Esophagus muscularis mucosa (tissue), 4 donors: ENCODE results near the gene KRT82.

Experiments
- CTCF ChIP-seq, 3 experiments: fragments of 200-600 bp in 2 of 3; fragments of 450-650 bp in 1 of 3; sonication (generic) in 2 of 3; IDR thresholded peaks; one replicate each; pipeline ENCODE4 v1.5.1; 2017 to 2019; ENCODE audit warnings: antibody characterized with exemption in 3 of 3, mild to moderate bottlenecking in 2 of 3, moderate library complexity in 1 of 3
- EP300 ChIP-seq: sonication (generic); formaldehyde crosslinking; IDR thresholded peaks from one replicate; pipeline ENCODE4 v1.6.1; 2017; ENCODE audit warnings: antibody characterized with exemption
- POLR2A ChIP-seq: fragments of 450-650 bp; IDR thresholded peaks from one replicate; pipeline ENCODE4 v1.6.1; 2017; ENCODE audit warnings: antibody characterized with exemption, moderate library complexity, mild to moderate bottlenecking, low read depth
- POLR2AphosphoS5 ChIP-seq, 2 donors: sonication (generic); formaldehyde crosslinking; IDR thresholded peaks; one replicate each; pipeline ENCODE4 v1.6.1; 2017; ENCODE audit warnings: antibody characterized with exemption in 2 of 2

- TF ChIP-seq EP300 (no peak), POLR2AphosphoS5 (IDR thresholded peaks at IDR 0.05) (no peak), POLR2A (no peak), CTCF (IDR thresholded peaks at IDR 0.05) (no peak)
Measured at GRCh38 chr12:52360663-52361271, 45.4 kb downstream of the KRT82 start.
